IMR-90 (cell line): ENCODE data around the gene GSTM3. TPM values are rescaled to one million over a fixed set of nuclear protein-coding genes. Genes with fewer than 3 reads are reported as not detected.
"Not testable (repeated sequence)": the region's sequence is repeated elsewhere in the genome, so short reads cannot be mapped to it uniquely, and the experiment has no call there.

ENCODE experiments used
- ATAC-seq: fragments of 200-7000 bp; cut with Tn5 transposase; 2 replicates; pipeline ENCODE4 v1.9.1; 2020; ENCODE audit warnings: low read depth, mild to moderate bottlenecking, moderate library complexity
- BruUV-seq: library from RNA; stranded (reverse); fragments of 400-500 nt; replicated peaks from 2 replicates; lab custom pipeline; 2021; lab: Mats Ljungman, UMichigan
- CTCF ChIA-PET: fragments of 300-600 bp; formaldehyde crosslinking; extraction: SDS; loops from one replicate; lab custom pipeline; 2021; ENCODE audit warnings: antibody characterized with exemption; lab: Yijun Ruan, JAX
- POLR2A ChIA-PET: fragments of 300-600 bp; sonication (Branson Sonifier 250); formaldehyde crosslinking; loops from one replicate; lab custom pipeline; 2022; ENCODE audit warnings: antibody characterized with exemption; ENCODE audit not compliant: unreplicated experiment; lab: Charles Lee
- DNase-seq: peaks from one replicate; pipeline ENCODE4 v3.0.0; 2013
- H2AFZ ChIP-seq: replicated peaks from 2 replicates; pipeline ENCODE3; 2013; ENCODE audit warnings: low read length, mild to moderate bottlenecking; ENCODE audit not compliant: poor library complexity
- H2AK5ac ChIP-seq: 2 replicates; pipeline ENCODE4 v1.6.1; 2013; ENCODE audit warnings: low read depth, low read length, inconsistent platforms
- H2AK9ac ChIP-seq: replicated peaks from 2 replicates; pipeline ENCODE3; 2013; ENCODE audit warnings: mild to moderate bottlenecking, low read depth, low read length, moderate library complexity; ENCODE audit not compliant: poor library complexity
- H2BK120ac ChIP-seq: 2 replicates; pipeline ENCODE4 v1.6.1; 2013; ENCODE audit warnings: low read depth, low read length, inconsistent platforms
- H2BK15ac ChIP-seq: 3 replicates; pipeline ENCODE4 v1.6.1; 2013; ENCODE audit warnings: low read depth, low read length, inconsistent platforms
- H2BK20ac ChIP-seq: 2 replicates; pipeline ENCODE4 v1.6.1; 2013; ENCODE audit warnings: low read depth, mild to moderate bottlenecking, inconsistent platforms, low read length, moderate library complexity
- H2BK5ac ChIP-seq: 2 replicates; pipeline ENCODE4 v1.6.1; 2013; ENCODE audit warnings: mild to moderate bottlenecking, low read depth, low read length, inconsistent platforms; ENCODE audit not compliant: poor library complexity, severe bottlenecking
- H3K14ac ChIP-seq: replicated peaks from 2 replicates; pipeline ENCODE4 v1.6.1; 2013; ENCODE audit warnings: low read depth, low read length, inconsistent platforms
- H3K18ac ChIP-seq: 2 replicates; pipeline ENCODE4 v1.6.1; 2013; ENCODE audit warnings: low read depth, low read length, control low read depth
- H3K23ac ChIP-seq: 2 replicates; pipeline ENCODE4 v1.6.1; 2013; ENCODE audit warnings: low read depth, low read length, inconsistent platforms
- H3K27ac ChIP-seq: 2 replicates; pipeline ENCODE4 v1.5.1; 2013; ENCODE audit warnings: mild to moderate bottlenecking, control low read depth, low read length; ENCODE audit not compliant: insufficient read depth
- H3K27me3 ChIP-seq: 2 replicates; pipeline ENCODE4 v1.6.1; 2013; ENCODE audit warnings: low read length; ENCODE audit not compliant: control insufficient read depth, insufficient read depth
- H3K36me3 ChIP-seq: 2 replicates; pipeline ENCODE4 v1.6.1; 2013; ENCODE audit warnings: low read length, mixed read lengths; ENCODE audit not compliant: control insufficient read depth, insufficient read depth
- H3K4ac ChIP-seq: 2 replicates; pipeline ENCODE4 v1.6.1; 2013; ENCODE audit warnings: low read depth, low read length, inconsistent platforms
- H3K4me1 ChIP-seq: 2 replicates; pipeline ENCODE4 v1.6.1; 2013; ENCODE audit warnings: low read length, mixed read lengths; ENCODE audit not compliant: control insufficient read depth, insufficient read depth
- H3K4me2 ChIP-seq: 2 replicates; pipeline ENCODE4 v1.6.1; 2013; ENCODE audit warnings: low read depth, mild to moderate bottlenecking, control low read depth, low read length, moderate library complexity
- H3K4me3 ChIP-seq: 2 replicates; pipeline ENCODE4 v1.5.1; 2013; ENCODE audit warnings: low read depth, mild to moderate bottlenecking, control low read depth, low read length, moderate library complexity; ENCODE audit not compliant: insufficient read depth
- H3K56ac ChIP-seq: 2 replicates; pipeline ENCODE4 v1.6.1; 2013; ENCODE audit warnings: low read length, inconsistent platforms; ENCODE audit not compliant: insufficient read depth; ENCODE audit errors: extremely low read depth
- H3K79me1 ChIP-seq, 2 experiments: 2 replicates each; pipeline ENCODE4 v1.6.1; 2013; ENCODE audit warnings: low read length in 2 of 2, inconsistent platforms in 1 of 2, low read depth in 1 of 2
- H3K9ac ChIP-seq: 2 replicates; pipeline ENCODE4 v1.6.1; 2013; ENCODE audit warnings: low read depth, low read length, control low read depth
- H3K9me1 ChIP-seq: 2 replicates; pipeline ENCODE4 v1.6.1; 2013; ENCODE audit warnings: low read length, inconsistent platforms; ENCODE audit not compliant: insufficient read depth
- H3K9me3 ChIP-seq: 2 replicates; pipeline ENCODE4 v1.6.1; 2013; ENCODE audit warnings: low read length; ENCODE audit not compliant: control insufficient read depth, insufficient read depth
- H4K20me1 ChIP-seq: 2 replicates; pipeline ENCODE4 v1.6.1; 2013; ENCODE audit warnings: low read length, inconsistent platforms; ENCODE audit not compliant: insufficient read depth
- H4K5ac ChIP-seq: 2 replicates; pipeline ENCODE4 v1.6.1; 2013; ENCODE audit warnings: mild to moderate bottlenecking, low read depth, low read length, control low read depth
- H4K8ac ChIP-seq, 2 experiments: 2 replicates each; pipeline ENCODE4 v1.6.1; 2013; ENCODE audit warnings: low read depth in 2 of 2, low read length in 2 of 2, control low read depth in 1 of 2, inconsistent platforms in 1 of 2
- H4K91ac ChIP-seq: 2 replicates; pipeline ENCODE4 v1.6.1; 2013; ENCODE audit warnings: low read depth, low read length, inconsistent platforms; ENCODE audit not compliant: insufficient read depth
- WGBS, 2 experiments: methylation state at CpG; one replicate each; pipeline versions ENCODE4 v1.1.5 to v1.1.7; 2013; ENCODE audit warnings: missing lambda C conversion rate in 2 of 2; ENCODE audit not compliant: insufficient read length in 1 of 2; ENCODE audit errors: extremely low coverage in 2 of 2; 5-methylcytosine and 5-hydroxymethylcytosine counted together
- dilution Hi-C: fragments of 300-500 bp; cut with HindIII; formaldehyde crosslinking; loops from one replicate; pipeline ENCODE4 v1.14.3; 2018; ENCODE audit warnings: low sequenced_read_pairs; ENCODE audit not compliant: unreplicated experiment
- in situ Hi-C: fragments of 300-500 bp; cut with MboI; formaldehyde crosslinking; loops from 3 replicates; pipeline ENCODE4 v1.14.3; 2019; ENCODE audit warnings: low sequenced_read_pairs, inconsistent platforms, mixed read lengths
- intact Hi-C: fragments of 100-400 bp; cut with micrococcal nuclease; formaldehyde crosslinking; loops from 2 replicates; pipeline ENCODE4 v1.10.0; 2022
- polyA plus RNA-seq, 3 experiments: library from polyadenylated mRNA; depleted of rRNA; stranded (reverse); fragments of >200 nt; gene quantifications; 2 replicates each; pipeline ENCODE4 v1.2.3, GENCODE V29; 2012; ENCODE audit warnings: low replicate concordance in 1 of 3
- total RNA-seq: library from RNA; depleted of rRNA; stranded (reverse); fragments of >200 nt; gene quantifications from 2 replicates; pipeline ENCODE4 v1.2.3, GENCODE V29; 2012

Gene GSTM3
- total and polyA plus RNA-seq, 2 of the 4 experiments (the other 2 are of a cell fraction) = 102 to 131 TPM

- in situ Hi-C loops = not testable (repeated sequence)
These were observed 55.4 kb downstream of the GSTM3 start for GRCh38 chr1:109685399-109685798.

GRCh38 chr1:109684777-109685176 is 56.1 kb downstream of the GSTM3 start:
- H3K14ac ChIP-seq, H4K20me1 ChIP-seq, H3K27me3 ChIP-seq, H3K79me1 ChIP-seq, H2BK5ac ChIP-seq, H2BK20ac ChIP-seq, H3K23ac ChIP-seq, intact Hi-C loops, H3K4me3 ChIP-seq, H3K4me2 ChIP-seq, H3K36me3 ChIP-seq, H2AK5ac ChIP-seq, H2AFZ ChIP-seq, CTCF ChIA-PET, H4K5ac ChIP-seq, H3K9me1 ChIP-seq, ATAC-seq, H2BK120ac ChIP-seq, DNase-seq, H3K4ac ChIP-seq, H3K27ac ChIP-seq, H3K18ac ChIP-seq, H3K4me1 ChIP-seq, H2AK9ac ChIP-seq, BruUV-seq, H2BK15ac ChIP-seq, H3K9ac ChIP-seq, H4K8ac ChIP-seq, H3K56ac ChIP-seq, H3K9me3 ChIP-seq, H4K91ac ChIP-seq, dilution Hi-C loops, POLR2A ChIA-PET, in situ Hi-C loops: not testable (repeated sequence)
- no CpG with 5 or more reads among the region's 6 CpGs for WGBS, 2 experiments

More at GRCh38 chr1:109685399-109685798, 55.4 kb downstream of the GSTM3 start:
- H3K56ac ChIP-seq, POLR2A ChIA-PET, H3K27me3 ChIP-seq, H3K4me3 ChIP-seq, H2AK9ac ChIP-seq, H2BK120ac ChIP-seq, H3K4me2 ChIP-seq, H4K91ac ChIP-seq, BruUV-seq, intact Hi-C loops, H3K9ac ChIP-seq, H4K5ac ChIP-seq, H2BK20ac ChIP-seq, H4K20me1 ChIP-seq, H3K18ac ChIP-seq, CTCF ChIA-PET, H2BK5ac ChIP-seq, ATAC-seq, H2BK15ac ChIP-seq, H3K9me3 ChIP-seq, H3K14ac ChIP-seq, H3K27ac ChIP-seq, H4K8ac ChIP-seq, H3K79me1 ChIP-seq, H3K4ac ChIP-seq, H3K4me1 ChIP-seq, DNase-seq, H3K36me3 ChIP-seq, H3K9me1 ChIP-seq, H2AFZ ChIP-seq, H3K23ac ChIP-seq, H2AK5ac ChIP-seq, dilution Hi-C loops: not testable (repeated sequence)
- WGBS, 2 experiments = no CpG with 5 or more reads among the region's 1 CpG
